HG03175 (cell line): ENCODE results near the gene THOC2.
A peak's percentile ranks its signal among the peaks of the same experiment; 100 is the strongest.
"Not testable (repeated sequence)": the region's sequence is repeated elsewhere in the genome, so short reads cannot be mapped to it uniquely, and the experiment has no call there.

Experiments
- ATAC-seq: cut with Tn5 transposase; IDR thresholded peaks from one replicate; pipeline ENCODE4 v1.9.1; 2021; ENCODE audit warnings: mild to moderate bottlenecking, moderate library complexity; ENCODE audit not compliant: unreplicated experiment

Gene THOC2

DNA sequence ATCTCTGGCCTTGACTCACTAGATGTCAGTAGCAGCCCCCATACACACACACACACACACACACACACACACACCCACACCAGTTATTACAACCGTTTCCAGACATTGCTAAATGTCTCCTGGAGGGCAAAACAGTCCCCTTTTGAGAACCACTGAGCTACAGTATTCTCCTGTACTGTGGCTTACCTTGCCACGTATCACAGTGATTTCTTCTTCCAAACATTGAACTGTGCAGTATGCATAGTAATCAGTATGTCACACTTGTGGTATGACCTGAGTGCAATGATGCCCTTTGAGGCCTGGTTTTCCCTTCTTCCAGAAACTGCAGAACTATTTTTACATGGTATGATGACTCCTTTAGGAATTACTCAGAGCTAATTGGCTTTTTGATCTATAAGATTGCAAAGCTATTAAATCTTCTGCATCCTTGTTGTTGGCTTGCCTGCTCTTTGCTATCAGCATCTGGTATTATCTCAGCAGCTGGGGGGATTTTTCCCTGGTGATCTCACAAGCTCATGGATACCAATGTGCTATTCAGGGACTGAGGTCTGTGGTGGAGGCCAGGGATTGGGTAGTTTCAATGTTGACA, 3.6 kb upstream of the THOC2 start:
- ATAC-seq: no peak

DNA sequence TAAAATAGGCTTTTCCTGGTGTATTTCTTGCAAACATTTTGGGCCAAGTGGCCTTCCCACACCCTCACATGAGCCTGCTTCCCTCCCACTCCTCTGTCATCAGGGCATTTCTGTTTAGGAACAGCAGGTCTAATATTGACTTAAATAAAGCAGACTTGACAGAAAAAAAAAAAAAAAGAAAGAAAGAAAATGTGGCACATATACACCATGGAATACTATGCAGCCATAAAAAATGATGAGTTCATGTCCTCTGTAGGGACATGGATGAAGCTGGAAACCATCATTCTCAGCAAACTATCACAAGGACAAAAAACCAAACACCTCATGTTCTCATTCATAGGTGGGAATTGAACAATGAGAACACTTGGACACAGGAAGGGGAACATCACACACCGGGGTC, 2.3 kb upstream of the THOC2 start:
- not testable (repeated sequence) for ATAC-seq

DNA sequence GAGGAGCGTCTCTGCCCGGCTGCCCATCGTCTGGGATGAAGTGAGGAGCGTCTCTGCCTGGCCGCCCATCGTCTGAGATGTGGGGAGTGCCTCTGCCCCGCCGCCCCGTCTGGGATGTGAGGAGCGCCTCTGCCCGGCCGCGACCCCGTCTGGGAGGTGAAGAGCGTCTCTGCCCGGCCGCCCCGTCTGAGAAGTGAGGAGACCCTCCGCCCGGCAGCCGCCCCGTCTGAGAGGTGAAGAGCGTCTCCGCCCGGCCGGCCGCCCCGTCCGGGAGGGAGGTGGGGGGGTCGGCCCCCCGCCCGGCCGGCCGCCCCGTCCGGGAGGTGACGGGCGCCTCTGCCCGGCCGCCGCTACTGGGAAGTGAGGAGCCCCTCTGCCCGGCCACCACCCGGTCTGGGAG, 1.2 kb upstream of the THOC2 start:
- not testable (repeated sequence) for ATAC-seq

DNA sequence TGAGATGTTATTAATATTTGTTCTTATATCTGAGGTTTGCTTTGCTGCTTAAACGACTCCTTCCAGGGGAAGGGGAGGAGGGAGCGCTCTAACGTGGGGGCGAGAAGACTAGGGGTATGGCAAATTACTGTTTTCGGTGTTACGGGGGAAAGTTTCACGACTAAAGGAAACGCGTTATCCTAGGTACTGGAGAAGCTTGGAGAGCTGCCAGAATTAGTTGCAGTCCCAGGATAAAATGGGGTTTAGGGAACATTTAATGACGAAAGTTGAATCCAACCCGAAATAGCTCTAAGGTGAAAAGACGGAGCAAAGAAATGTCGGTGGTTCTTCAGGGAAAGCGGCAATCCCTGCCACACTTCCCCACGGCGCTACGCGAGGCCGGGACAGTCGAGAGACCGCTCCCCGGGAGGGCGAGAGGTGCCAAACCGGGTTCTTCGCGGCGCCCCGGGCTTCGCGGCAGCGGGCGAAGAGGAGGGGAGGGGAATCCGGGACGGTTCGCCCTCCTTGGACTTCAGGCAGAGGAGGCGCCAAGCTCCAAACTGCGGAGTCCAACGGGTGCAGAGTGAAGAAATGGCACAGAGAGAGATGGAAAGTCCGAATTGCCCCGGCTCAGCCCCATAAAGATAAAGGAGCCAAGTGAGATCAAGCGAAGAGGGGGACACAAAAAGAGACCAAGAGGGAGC, 724 bp downstream of the THOC2 start:
- peak; percentile 23 for ATAC-seq

DNA sequence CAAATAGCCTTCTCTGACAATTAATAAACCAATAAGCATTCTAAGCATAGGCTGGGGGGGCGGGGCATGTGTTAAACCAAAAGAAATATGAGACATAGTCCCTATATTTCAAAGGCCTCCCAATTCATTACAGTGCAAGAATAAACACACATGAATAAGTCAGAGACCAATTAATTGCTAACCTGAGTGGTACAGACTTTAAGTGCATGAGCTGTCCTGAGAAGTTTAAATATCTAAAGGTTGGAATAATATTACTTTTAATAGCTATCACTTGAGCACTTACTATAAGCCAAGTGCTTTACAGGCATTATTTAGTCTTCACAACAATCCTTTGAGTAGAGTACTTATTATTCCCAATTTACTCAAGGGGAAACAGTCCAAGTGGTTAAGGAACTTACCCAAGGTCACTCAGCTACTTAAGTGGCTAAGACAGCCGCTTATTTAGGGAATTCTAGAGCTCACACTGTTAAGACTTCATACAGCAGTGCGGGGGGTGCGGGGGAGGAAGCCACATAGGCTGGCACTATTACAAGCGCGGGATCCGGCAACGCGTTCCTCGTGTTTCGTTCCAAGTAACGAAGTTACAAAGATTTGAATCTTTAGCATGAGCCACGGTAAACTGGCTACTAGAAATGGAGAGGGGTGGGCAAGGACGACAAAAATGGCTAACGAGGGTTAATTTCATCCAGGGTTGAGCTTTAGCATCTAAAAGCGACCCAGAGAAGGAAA, 1.4 kb downstream of the THOC2 start:
- no peak for ATAC-seq

DNA sequence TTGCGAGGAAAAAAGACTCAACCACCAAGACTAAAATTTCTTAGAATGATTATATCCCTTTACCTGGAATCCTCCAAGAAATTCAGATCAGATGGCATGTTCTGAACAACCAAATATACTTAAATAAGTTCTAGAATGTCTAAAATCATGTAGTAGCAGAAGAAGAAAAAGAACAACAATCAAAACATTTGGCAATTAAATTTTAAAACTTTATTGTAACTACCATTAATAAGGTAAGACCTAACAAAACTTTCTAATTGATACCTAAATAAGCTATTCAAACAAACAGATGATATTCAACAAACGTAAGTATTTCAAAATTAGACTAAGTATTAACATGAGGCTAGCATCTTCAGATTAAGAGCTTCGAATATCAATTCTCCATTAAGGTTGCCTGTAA, 4.3 kb downstream of the THOC2 start:
- no peak for ATAC-seq

DNA sequence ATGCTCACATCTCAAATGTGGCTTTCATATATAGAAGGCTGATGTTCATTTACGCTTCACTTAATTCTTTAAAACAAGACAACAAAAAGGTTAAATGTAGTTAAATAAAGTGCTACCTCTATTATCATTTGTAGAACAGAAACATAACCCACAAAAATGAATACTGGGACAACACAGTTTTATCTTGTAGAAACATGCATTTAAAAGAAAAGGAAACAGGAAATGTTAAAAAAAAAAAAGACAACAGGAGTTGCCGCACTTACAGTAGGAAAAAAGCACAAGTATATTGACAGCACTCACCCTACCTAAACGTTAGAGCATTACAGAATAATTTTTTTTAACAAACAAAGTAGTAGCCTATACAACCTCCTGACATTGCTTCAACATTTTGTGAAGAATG, 4.8 kb downstream of the THOC2 start:
- no peak for ATAC-seq

DNA sequence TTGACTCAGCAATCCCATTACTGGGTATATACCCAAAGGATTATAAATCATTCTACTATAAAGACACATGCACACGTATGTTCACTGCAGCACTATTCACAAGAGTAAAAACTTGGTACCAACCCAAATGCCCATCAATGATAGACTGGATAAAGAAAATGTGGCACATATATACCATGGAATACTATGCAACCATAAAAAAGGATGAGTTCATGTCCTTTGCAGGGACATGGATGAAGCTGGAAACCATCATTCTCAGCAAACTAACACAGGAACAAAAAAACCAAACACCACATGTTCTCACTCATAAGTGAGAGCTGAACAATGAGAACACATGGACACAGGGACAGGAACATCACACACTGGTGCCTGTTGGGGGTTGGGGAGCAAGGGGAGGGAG, 10.7 kb downstream of the THOC2 start:
- not testable (repeated sequence) for ATAC-seq

DNA sequence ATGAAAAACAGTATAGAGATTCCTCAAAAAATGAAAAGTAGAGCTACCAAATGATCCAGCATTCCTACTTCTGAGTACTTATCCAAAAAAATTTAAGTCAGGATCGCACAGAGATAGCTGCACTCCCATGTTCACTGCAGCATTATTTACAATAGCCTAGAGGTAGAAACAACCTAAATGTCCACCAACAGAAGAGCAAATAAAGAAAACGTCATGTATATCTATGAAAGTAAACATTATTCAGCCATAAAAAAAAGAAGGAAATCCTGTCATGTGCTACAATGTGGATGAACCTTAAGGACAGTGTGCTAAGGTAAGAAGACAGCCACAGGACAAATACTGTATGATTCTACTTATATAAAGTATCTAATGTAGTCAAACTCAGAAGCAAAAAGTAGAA, 12.4 kb downstream of the THOC2 start:
- no peak for ATAC-seq

DNA sequence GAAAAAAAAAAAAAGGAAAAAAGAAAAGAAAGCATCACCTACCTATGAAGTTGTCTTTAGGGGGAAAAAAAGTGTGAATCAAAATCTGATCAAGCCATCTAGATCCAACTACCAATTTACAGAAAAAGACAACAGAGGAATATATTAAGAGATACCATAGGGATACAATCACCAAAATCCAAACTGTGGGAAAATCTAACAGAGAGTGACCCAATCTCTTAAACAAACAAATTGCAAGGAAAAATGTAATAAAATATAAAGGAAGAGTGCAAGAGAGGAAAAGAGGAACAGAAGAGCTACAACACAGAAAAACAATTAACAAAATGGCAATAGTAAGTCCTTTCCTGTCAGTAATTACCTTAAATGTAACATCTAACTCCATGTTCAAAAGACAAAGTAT, 19.0 kb downstream of the THOC2 start:
- ATAC-seq: no peak

DNA sequence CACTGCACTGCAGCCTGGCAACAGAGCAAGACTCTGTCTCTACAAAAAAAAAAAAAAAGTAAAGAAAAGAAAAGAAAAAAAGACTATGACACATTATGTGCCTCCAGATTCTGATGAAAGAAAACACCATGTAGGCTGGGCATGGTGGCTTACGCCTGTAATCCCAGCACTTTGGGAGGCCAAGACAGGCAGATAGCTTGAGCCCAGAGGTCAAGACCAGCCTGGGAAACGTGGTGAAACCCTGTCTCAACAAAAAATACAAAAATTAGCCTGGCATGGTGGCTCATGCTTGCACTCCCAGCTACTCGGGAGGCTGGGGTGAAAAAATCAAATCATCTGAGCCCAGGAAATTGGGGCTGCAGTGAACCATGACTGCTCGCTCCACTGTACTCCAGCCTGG, 19.4 kb downstream of the THOC2 start:
- ATAC-seq: no peak

DNA sequence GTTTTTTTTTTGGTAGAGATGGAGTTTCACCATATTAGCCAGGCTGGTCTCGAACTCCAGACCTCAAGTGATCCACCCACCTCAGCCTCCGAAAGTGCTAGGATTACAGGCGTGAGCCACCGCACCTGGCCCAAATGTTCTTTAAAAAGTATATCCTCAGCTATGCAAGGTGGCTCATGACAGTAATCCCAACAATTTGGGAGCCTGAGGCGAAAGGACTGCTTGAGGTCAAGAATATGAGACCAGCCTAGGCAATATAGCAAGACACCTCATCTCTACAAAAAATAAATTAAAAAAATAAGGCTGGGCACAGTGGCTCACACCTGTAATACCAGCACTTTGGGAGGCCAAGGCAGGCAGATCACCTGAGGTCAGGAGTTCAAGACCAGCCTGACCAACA, 21.7 kb downstream of the THOC2 start:
- ATAC-seq: not testable (repeated sequence)

DNA sequence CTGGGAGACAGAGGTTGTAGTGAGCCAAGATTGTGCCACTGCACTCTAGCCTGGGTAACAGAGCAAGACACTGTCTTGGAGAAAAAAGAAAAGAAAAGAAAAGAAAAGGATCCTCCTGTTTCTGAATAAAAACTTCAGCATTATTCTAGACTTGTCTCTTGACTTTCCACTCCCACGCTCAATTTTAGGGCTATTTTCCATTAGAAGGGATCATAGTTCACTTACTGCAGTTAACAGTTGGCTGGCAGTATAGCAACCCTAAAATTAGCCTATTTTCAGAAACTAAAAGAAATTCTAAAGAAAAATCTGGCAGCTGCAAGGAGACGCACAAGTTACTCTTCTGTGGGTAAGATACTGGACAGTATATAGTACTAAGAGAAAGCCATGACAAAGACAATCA, 28.1 kb downstream of the THOC2 start:
- ATAC-seq: no peak

DNA sequence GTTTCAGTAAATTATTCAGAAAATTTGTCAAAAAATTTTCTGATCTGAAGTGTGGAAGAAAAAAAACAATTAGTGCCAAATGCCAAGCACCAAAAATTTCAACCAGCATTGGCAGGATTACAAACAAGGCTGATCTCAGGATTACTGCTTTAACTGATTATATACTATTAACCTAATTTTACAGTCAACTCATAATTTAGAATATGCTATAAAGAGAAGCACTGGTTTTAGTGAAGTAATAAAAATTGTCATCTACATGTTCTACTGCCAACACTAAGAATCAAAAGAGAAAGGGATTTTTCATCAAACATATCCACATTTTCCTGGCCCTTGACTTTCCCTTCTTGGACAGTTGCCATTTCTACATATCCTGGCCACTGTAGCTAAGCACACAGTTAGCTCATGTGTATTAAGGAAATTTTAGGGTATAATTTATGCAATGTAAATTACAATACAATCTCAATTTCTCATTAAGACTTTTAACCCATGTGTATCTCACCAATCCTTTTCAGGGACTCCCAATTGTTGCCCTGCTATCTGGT, 33.8 kb downstream of the THOC2 start:
- no peak for ATAC-seq

DNA sequence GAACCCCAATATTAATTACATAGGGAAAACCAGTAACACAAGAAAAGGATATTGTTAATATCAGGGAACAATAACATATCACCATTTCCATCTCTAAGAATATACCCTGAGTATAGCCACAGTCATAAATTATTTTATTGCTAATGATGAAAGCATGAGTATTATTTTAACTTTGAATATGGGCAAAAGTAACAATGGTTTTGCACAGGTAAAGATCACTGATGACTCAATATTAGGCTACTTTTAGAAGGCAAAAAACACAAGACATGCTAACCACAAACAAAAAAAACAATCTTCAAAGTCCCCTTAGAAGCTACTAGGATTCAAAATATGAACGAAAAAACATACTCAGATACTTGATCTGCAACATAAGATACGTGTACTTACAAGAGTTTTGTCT, 36.5 kb downstream of the THOC2 start:
- no peak for ATAC-seq

DNA sequence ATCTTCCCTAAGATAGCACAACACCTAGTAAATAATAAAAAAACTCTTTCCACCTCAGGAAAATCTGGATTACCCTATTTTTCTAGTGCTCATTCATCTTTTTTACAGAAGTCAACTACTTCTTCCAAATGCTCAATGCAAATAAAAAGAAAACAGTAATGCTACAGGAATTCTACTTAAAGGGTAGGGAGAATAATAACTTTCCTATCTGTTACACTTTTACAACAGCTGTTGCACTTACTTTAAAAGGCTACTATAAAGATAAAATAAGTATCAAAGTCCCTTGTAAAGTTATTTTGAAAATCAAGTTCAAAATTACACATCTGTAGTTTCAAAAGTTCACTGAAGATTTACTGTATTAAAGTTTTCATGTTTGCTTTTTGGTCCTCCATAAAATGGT, 37.6 kb downstream of the THOC2 start:
- no peak for ATAC-seq

DNA sequence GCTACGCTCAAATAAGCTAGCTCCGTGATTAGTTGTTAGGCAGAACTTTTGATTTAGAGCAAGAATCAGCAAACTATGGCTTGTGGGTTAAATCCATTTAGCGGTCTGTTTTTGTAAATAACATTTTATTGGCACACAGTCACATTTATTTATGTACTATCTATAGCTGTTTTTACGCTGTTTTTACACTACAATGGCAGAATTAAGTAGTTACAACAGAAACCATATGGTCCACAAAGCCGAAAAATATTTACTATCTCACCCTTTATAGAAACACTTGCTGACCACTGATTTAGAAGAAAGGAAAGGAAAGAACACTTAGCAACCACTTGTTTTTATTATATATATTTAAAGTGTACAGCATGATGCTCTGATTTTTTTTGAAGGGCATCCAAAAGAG, 41.1 kb downstream of the THOC2 start:
- no peak for ATAC-seq

DNA sequence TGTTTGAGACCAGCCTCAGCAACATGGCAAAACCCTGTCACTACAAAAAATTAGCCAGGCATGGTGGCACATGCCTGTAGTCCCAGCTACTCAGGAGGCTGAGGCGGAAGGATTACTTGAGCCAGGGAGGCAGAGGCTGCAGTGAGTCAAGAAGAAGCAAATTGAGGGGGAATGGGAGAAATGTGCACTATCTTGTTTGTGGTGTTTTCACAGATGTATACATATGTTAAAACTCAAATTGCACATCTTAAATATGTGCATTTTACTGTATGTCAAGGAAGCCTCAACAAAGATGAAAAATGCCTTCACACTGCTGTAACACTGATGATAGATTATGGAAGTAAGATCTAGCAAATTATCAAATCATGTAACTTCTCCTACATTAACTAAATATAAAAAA, 44.3 kb downstream of the THOC2 start:
- no peak for ATAC-seq

DNA sequence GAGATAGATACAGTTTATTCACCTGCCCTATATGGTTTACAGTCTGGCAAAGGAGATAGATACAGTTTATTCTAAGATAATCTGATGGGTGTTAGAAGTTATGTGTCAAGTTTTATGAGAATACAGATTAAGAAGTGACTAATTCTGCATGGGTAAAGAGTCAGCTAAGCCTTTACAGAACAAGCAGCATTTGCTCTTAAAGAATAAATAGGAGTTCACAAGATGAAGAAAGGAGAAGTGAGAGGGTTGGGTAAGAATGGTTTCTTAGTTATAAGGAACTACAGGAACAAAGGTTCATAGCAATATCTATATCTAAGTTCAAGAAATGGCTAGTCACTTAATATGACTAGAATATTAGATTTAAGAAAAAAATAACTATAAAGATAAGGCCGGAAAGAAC, 47.6 kb downstream of the THOC2 start:
- ATAC-seq: no peak

DNA sequence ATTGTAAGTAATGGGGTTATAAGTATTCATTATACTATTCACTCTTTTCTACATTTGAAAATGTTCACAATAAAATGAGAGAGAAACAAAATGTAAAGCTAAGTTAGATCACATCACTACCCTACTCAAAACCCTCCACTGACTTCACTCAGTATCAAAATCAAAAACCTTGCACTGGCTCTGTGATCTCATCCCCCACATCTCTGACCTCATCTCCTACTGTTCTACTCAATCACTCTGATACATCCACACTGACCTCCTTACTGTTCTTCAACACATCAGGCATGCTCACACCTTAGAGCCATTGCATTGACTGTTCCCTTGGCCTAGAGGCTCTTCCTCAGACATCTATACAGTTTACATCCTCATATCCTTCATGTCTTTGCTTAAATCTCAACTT, 50.7 kb downstream of the THOC2 start:
- ATAC-seq: no peak

DNA sequence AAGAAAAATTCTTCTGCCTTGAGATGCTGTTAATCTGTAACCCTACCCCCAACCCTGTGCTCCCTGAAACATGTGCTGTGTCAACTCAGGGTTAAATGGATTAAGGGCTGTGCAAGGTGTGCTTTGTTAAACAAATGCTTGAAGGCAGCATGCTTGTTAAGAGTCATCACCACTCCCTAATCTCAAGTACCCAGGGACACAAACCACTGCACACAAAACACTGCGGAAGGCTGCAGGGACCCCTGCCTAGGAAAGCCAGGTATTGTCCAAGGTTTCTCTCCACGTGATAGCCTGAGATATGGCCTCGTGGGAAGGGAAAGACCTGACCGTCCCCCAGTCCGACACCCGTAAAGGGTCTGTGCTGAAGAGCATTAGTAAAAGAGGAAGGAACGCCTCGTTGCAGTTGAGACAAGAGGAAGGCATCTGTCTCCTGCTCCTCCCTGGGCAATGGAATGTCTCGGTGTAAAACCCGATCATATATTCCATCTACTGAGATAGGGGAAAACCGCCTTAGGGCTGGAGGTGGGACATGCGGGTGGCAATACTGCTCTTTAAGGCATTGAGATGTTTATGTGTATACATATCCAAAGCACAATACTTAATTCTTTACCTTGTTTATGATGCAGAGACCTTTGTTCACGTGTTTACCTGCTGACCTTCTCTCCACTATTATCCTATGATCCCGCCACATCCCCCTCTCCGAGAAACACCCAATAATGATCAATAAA, 53.0 kb downstream of the THOC2 start:
- not testable (repeated sequence) for ATAC-seq
